Fibroblast of villous mesenchyme (primary cell): ENCODE results near the gene KRT6A. TPM values are rescaled to one million over a fixed set of nuclear protein-coding genes. Genes with fewer than 3 reads are reported as not detected.

ENCODE experiments used
- DNase-seq: peaks from one replicate; pipeline ENCODE4 v3.0.0-alpha.2; 2010; ENCODE audit warnings: low read depth
- H3K4me3 ChIP-seq: 2 replicates; pipeline ENCODE4 v1.5.1; 2011; ENCODE audit warnings: low read depth, mild to moderate bottlenecking, low read length
- CTCF ChIP-seq: IDR thresholded peaks from 2 replicates; pipeline ENCODE4 v1.5.1; 2012; ENCODE audit warnings: low read depth, mild to moderate bottlenecking, low read length; ENCODE audit not compliant: insufficient read depth
- total RNA-seq: library from RNA; depleted of rRNA; stranded (reverse); fragments of >200 nt; gene quantifications from 2 replicates; pipeline ENCODE4 v1.2.3, GENCODE V29; 2012

The KRT6A gene
- total RNA-seq, 1 donor = not detected

- no peak for TF ChIP-seq CTCF
- no peak overlapping the region for H3K4me3 ChIP-seq
- no peak for DNase-seq
Measured at GRCh38 chr12:52441320-52441911, 51.6 kb downstream of the KRT6A start.

GRCh38 chr12:52440821-52441319 lies 52.2 kb downstream of the KRT6A start:
- no peak for TF ChIP-seq CTCF
- H3K4me3 ChIP-seq = no peak overlapping the region
- DNase-seq = no peak

- no peak for DNase-seq
- no peak overlapping the region for H3K4me3 ChIP-seq
- TF ChIP-seq CTCF = no peak
Measured at GRCh38 chr12:52439845-52440244, 53.2 kb downstream of the KRT6A start.

- no peak for DNase-seq
- H3K4me3 ChIP-seq = no peak overlapping the region
- no peak for TF ChIP-seq CTCF
Measured at GRCh38 chr12:52439420-52439819, 53.6 kb downstream of the KRT6A start.

- no peak overlapping the region for H3K4me3 ChIP-seq
- TF ChIP-seq CTCF = no peak
- no peak for DNase-seq
Measured at GRCh38 chr12:52438305-52439301, 54.5 kb downstream of the KRT6A start.

GRCh38 chr12:52437508-52437907 lies 55.5 kb downstream of the KRT6A start:
- no peak overlapping the region for H3K4me3 ChIP-seq
- no peak for TF ChIP-seq CTCF
- DNase-seq = no peak

Other genes with a start within 250 kb of the KRT6A start
- under 0.01 TPM in 1 of 2 replicates, not detected in the other for gene KRT86, start 218.6 kb downstream of the KRT6A start, total RNA-seq
- gene KRT81, start 201.7 kb downstream of the KRT6A start, total RNA-seq = not detected in 2 replicates
- gene KRT83, start 171.9 kb downstream of the KRT6A start, total RNA-seq = not detected in 2 replicates
- gene KRT85, start 125.8 kb downstream of the KRT6A start, total RNA-seq = not detected in 2 replicates
- gene KRT84, start 107.6 kb downstream of the KRT6A start, total RNA-seq = not detected in 2 replicates
- gene KRT82, start 86.9 kb downstream of the KRT6A start, total RNA-seq = not detected in 2 replicates
- gene KRT75, start 58.9 kb downstream of the KRT6A start, total RNA-seq = not detected in 2 replicates
- gene KRT6B, start 41.1 kb downstream of the KRT6A start, total RNA-seq = not detected in 2 replicates
- gene KRT6C, start 19.5 kb downstream of the KRT6A start, total RNA-seq = not detected in 2 replicates
- under 0.01 and 0.32 TPM in 2 replicates for gene KRT5, start 27.1 kb upstream of the KRT6A start, total RNA-seq
- gene KRT71, start 59.9 kb upstream of the KRT6A start, total RNA-seq = not detected in 2 replicates
- gene KRT74, start 80.6 kb upstream of the KRT6A start, total RNA-seq = not detected in 2 replicates
- gene KRT72, start 108.2 kb upstream of the KRT6A start, total RNA-seq = not detected in 2 replicates
- gene KRT73, start 125.3 kb upstream of the KRT6A start, total RNA-seq = not detected in 2 replicates
- not detected in 2 replicates for gene KRT2, start 159.0 kb upstream of the KRT6A start, total RNA-seq
- not detected in 2 replicates for gene KRT1, start 187.2 kb upstream of the KRT6A start, total RNA-seq
- gene KRT77, start 210.3 kb upstream of the KRT6A start, total RNA-seq = not detected in 2 replicates